GM11168 (cell line): ENCODE measurements around the gene PDCL2.

Experiments
- in situ Hi-C: fragments of 300-500 bp; cut with MboI; formaldehyde crosslinking; loops from one replicate; pipeline ENCODE4 v1.12.0; 2022; ENCODE audit warnings: low sequenced_read_pairs; ENCODE audit not compliant: unreplicated experiment

The PDCL2 gene

GRCh38 chr4:55543858-55544257, 48.2 kb downstream of the PDCL2 start:
- in situ Hi-C loops: no loop called here

DNA sequence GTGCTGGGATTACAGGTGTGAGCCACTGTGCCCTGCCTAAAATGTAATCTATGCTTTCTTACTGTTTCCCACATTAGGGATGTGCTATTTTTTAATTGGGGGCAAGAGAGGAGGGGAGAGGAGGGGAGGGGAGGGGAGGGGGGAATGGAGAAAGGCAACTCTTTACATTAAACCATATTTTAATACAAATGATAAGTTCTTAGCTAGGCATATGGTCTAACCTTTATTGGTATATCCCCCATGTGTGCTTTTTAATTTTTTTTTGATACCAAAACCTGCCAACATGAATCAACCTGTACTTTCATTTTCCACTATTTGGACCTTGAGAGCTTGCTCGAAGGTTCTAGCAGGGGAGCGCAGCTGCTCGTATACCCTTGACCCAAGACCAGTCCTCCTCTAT, 51.8 kb downstream of the PDCL2 start:
- in situ Hi-C loops: no loop called here

GRCh38 chr4:55539658-55540057, 52.4 kb downstream of the PDCL2 start:
- in situ Hi-C loops: no loop called here

DNA sequence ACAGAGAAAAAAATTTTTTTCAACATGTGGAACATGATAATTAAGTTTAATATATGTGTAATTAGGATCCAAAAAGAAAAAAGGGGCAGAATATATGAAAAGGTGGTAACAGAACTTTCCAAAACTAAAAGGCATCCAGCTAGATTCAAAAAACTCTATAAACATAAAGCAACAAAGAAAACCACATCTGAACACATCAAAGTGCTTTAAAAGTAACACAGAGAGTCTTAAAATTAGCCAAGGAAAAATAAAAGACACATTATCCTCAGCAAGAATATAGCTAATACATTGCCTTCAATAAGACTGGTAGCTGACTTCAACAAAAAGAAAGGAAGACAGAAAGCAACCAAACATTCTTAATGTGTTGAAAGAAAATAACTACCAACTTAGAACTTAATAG, 53.5 kb downstream of the PDCL2 start:
- in situ Hi-C loops: no loop called here

GRCh38 chr4:55534306-55534705, 57.7 kb downstream of the PDCL2 start:
- in situ Hi-C loops: no loop called here

DNA sequence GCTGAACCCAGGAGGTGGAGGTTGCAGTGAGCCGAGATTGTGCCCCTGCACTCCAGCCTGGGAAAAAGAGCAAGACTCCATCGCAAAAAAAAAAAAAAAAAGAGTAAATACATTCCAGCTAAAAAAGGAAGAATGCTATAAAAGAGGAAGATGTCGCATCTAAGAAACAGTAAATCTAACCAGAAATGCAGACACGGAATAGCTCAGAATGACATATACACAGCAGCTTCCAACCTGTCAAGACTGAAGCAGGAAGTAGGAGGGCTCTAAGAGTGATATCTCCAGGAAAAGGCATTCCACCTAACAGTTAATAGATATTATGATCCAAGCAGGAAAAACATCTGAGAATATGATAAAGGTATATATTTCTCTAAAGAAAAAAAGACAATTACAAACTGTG, 61.4 kb downstream of the PDCL2 start:
- in situ Hi-C loops: no loop called here

DNA sequence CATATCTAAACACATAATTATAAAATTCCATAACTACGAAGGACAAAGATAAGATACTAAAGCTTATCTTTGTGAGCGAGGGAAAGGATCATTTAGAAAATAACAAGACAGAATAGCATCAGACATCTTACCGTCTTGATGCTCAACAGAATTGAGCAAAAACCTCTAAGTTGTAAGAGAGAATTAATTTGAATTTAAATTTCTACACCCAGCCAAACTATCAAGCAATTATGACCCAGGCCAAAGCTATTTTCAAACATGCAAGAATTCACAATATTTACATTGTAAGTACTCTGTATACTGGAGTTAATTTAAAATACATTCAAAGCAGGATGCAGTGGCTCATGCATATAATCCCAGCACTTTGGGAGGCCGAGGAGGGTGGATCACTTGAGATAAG, 61.9 kb downstream of the PDCL2 start:
- in situ Hi-C loops: no loop called here

GRCh38 chr4:55528491-55528890, 63.6 kb downstream of the PDCL2 start:
- in situ Hi-C loops: no loop called here

- in situ Hi-C loops: no loop called here
Measured at GRCh38 chr4:55524844-55525571, 67.0 kb downstream of the PDCL2 start.

DNA sequence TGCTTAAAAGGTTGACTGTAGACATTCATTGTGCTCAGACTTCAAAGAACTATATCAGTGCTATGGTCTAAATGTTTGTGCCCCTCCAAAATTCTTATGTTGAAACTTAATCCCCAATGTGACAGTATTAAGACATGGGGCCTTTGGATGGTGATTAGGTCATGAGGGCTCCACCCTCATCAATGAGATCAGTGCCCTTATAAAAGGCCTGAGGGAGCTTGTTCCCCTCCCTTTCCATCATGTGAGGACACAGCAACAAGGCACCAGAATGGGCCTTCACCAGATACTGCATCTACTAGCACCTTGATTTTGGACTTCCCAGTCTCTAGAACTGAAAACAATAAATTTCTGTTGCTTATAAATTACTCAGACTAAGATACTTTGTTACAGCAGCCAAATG, 73.6 kb downstream of the PDCL2 start:
- in situ Hi-C loops: no loop called here

DNA sequence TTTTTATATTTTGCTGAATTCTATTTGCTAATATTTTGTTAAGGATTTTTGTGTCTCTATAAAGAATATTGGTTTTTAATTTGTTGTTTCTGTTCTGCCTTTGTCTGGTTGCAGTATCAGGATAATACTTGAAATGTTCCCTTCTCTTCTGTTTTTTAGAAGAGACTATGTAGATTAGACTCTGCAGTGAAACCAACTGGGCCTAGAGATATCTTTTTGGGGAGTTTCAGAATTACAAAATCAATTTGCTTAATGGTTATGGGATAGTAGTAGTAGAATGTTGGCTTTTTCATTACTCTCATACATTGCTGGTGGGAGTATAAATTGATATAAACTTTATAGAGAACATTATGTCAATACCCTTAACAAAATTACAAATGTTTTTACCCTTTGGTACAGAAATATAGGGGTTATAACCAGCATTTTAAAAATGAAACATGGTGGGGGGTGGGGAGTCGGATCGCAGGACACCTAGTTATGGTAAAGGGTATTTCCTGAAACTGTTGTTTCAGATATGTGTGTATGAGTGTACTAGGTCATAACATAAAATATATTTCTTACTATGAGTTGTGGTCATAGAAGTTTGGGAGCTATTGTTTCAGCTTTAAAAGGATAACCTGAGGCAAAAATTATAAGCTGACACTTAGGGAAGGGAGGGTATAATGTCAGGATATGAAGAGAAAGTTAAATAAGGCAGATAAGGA, 74.4 kb downstream of the PDCL2 start:
- in situ Hi-C loops: no loop called here

- in situ Hi-C loops: no loop called here
Measured at GRCh38 chr4:55512922-55513571, 79.0 kb downstream of the PDCL2 start.

GRCh38 chr4:55512077-55512476, 80.0 kb downstream of the PDCL2 start:
- in situ Hi-C loops: no loop called here

GRCh38 chr4:55510685-55511084, 81.4 kb downstream of the PDCL2 start:
- in situ Hi-C loops: no loop called here

DNA sequence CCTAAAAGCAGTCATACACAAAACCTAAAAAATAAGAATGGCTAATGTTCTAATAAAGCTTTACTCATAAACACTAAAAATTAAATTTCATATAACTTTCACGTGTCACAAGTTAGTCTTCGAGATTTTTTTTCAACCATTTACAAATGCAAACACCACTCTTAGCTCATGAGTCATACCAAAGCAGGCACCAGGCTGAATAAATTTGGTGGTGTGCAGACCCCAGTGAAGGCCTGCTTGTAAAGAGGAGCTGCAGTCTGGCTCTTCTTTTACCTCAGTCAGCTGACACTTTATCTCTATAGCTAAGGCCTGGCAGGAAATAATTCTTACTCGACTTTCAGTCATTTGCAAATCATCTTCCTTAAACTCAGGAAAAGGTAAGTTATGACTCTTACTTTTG, 82.8 kb downstream of the PDCL2 start:
- in situ Hi-C loops: no loop called here

DNA sequence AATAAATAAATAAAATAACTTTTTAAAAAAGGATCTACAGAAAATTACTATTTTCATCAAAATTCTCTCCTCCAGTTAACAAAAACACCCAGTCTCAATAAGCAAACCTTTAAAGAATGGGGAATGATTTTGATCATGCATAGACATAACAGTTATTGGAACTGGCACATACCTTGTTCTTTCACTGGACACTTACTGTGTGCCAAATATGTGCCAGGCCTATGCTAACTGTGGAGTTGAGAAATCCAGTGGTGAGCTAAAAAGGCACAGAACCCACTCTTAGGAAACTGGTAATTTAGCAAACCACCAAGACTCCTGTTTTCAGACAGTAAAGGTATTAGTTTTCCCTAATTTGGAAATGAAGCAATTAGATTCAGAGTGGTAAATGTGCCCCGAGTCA, 84.4 kb downstream of the PDCL2 start:
- in situ Hi-C loops: no loop called here
